ENCODE results near the gene BCORL1.

Gene BCORL1

DNA sequence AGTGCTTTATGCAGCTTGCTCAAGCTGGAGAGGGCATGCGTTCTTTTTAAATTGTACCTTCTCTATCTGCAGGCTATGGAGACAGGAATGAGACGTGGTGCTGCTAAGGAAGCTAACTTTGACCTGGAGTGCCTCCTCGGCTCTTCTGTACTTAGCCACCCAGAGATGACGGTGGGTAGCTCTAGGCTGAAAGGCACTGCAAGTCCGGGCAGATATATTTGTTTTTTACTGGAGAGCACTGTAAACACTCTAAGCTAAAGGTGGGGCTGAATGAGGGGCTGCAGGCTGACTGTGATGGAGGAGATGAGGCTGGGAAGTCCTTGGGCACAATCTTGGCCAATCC, 115.7 kb downstream of the BCORL1 start:
- DNase-seq: no peak

DNA sequence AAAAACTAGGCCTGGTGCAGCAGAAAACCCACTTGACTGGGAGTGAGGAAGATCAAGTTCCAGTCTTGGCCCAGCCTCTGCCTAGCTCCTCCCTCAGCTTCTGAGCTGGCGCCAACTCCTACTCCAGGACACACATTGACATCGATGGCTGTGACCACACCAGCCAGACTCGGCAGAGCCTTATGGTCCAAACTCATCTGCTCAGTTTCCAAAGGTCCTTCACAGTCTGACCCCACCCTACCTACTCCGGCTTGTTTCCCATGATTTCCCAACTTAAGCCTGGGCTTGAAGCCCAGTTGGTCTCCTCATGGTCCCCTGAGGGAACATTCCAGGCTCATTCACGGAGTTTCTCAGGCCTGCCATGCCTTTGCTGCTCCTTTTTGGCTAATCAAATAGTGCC, 117.7 kb downstream of the BCORL1 start:
- DNase-seq: no peak

DNA sequence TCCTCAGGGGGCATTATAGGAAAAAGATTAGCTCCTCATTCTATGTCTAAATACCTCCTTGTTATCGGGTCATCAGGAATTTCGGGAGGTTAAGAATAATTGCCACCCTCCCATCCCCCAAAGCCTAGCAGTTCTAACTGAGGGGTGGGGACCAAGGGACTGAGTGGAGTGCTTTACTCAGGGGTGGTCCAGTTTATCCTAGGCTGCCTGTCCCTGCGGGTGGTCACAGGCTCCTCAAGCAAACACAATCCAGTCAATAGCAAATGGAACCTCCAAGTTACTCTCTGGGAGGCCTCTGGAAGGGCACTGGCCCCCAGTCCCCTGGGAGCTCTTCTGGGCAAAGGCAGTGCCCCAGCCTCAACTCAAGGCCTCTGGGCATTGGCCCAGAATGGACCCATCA, 121.2 kb downstream of the BCORL1 start:
- DNase-seq: no peak

DNA sequence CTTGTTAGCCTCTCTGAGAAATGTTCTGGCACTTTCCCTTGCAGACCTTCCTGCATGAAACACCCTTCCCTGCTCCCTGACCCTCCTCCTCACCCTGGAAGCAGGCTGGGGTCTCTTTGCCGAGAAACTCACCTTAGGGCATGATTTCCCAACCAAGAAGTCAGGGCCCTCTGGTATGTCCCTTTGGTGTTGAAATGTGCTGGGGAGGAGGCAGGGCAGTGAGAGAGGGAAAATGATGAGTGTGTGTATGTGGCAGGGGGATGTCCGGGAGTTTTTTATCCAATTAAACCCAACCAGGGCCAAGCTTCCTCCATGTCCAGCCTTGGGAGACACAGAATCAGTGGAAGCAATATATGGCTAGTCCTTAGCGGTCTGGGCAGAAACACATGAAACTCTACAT, 122.8 kb downstream of the BCORL1 start:
- DNase-seq: no peak

- DNase-seq: no peak
Observed at GRCh38 chrX:130106071-130106470, 123.6 kb downstream of the BCORL1 start.

Measured in NCI-H524 treated with DMSO at 0.1 percent for 48 hours (cell line).